T-helper 9 cell (primary cell): ENCODE data around the gene LAG3.

Experiments used
- DNase-seq: peaks from one replicate; pipeline ENCODE4 v3.0.0-alpha.2; 2020

The LAG3 gene

DNA sequence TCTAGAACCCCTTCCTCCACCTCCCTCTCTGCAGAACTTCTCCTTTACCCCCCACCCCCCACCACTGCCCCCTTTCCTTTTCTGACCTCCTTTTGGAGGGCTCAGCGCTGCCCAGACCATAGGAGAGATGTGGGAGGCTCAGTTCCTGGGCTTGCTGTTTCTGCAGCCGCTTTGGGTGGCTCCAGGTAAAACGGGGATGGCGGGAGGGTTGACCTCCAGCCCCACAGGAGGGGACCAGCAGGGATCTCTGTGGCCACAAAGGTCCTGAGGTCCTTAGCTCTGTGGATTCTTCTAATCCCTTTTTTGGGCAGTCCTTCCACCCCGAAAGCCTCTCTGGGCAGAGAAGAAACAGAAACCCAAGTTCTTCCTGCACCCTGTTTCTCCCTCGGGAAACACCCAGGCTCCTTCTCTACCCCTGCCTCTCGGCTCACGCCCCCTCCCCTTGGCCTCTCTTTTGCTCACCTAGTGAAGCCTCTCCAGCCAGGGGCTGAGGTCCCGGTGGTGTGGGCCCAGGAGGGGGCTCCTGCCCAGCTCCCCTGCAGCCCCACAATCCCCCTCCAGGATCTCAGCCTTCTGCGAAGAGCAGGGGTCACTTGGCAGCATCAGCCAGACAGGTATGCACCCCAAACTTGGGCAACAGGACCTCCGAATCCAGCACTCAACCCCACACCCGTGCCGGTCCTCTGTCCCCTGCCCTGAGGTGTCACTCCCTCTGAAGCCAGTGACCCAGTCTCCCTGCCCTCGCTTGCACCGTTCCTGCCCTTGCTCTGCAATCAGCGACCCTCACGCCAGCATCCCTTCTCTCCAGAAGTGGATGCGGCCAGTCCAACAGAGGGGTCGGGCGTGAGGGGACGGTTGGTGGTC is 638 bp downstream of the LAG3 start:
- no peak for DNase-seq

DNA sequence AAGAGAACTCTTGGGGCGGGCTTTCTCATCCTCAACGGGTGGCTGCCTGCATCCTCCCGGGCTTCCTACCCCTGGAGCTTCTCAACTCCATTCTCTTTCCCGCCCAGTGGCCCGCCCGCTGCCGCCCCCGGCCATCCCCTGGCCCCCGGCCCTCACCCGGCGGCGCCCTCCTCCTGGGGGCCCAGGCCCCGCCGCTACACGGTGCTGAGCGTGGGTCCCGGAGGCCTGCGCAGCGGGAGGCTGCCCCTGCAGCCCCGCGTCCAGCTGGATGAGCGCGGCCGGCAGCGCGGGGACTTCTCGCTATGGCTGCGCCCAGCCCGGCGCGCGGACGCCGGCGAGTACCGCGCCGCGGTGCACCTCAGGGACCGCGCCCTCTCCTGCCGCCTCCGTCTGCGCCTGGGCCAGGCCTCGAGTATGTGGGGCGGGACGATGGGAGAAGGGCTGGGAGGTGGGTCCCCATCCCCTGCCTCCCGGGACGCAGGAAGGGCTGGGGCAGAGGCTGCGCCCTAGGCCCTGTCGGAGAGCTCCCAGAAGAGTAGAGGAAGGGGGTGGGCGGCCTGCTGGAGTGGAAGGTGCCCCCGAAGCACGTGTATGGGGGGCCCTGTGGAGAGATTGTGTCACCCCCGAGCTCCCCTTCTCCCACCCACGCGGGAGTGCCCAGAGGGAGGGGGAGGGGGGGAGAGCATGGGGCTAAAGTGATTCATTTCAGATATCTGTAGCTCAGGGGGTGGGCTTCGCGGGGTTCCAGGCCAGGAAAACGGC is 1.5 kb downstream of the LAG3 start:
- no peak for DNase-seq

DNA sequence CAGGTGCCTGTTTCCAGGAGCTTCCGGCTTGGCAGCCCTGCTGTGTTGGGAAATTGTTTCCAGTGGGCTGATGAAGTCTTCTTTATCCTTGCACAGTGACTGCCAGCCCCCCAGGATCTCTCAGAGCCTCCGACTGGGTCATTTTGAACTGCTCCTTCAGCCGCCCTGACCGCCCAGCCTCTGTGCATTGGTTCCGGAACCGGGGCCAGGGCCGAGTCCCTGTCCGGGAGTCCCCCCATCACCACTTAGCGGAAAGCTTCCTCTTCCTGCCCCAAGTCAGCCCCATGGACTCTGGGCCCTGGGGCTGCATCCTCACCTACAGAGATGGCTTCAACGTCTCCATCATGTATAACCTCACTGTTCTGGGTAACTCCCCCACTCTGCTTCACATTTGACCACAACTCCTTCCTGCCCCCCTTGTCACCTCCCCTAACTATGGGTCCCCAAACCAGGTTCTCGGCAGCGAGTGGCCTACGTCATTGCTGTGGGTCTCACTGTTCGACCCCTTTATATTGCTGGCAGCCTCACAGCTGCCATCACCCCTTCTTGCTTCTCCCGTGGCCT is 2.3 kb downstream of the LAG3 start:
- DNase-seq = no peak

DNA sequence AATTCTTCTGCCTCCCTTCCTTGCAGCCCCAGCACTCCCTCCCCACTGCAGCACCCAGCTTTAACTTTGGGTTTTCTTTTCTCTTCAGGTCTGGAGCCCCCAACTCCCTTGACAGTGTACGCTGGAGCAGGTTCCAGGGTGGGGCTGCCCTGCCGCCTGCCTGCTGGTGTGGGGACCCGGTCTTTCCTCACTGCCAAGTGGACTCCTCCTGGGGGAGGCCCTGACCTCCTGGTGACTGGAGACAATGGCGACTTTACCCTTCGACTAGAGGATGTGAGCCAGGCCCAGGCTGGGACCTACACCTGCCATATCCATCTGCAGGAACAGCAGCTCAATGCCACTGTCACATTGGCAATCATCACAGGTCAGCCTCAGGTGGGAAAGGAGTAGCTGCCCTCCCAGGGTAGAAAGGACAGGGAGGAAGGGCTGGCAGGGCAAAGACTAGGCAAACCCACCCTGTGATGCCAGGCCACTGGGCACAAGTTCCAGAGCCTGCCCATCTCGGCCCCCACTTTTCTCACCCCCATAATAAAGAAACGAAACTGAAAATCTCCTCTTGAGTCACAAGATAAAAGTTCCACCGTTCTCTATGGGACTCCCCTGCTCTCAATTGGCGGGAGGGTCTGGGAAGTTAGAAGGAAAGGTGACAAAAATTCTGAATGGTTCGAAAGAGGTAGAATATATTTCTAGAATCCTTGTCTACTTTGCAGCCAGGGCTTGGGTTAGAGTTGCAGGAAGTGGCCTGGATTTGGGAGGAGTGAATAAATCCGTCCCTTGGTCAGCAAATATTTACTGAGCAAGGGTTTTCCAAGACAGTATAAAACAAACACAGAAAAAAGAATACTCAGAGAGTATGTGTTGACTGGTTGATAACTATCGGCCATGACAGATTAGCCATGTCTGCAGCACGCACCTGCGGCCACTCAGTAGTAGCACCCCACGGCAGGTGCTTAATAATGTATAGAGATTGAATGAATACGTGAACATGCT is 3.2 kb downstream of the LAG3 start:
- DNase-seq = no peak

DNA sequence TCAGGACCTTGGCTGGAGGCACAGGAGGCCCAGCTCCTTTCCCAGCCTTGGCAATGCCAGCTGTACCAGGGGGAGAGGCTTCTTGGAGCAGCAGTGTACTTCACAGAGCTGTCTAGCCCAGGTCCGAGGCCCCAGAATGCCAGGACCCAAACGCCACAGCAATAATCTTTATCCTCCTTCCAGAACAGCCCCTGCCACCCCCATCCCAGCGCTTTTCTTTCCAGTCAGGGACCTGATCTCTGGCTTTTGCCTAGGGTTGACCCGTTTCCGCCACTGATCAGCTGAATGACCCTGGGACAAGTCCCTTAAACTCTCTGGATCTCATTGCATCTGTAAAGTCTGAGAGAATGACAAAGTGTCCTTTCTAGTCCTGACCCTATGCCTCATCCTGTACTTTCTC is 5.1 kb downstream of the LAG3 start:
- no peak for DNase-seq

DNA sequence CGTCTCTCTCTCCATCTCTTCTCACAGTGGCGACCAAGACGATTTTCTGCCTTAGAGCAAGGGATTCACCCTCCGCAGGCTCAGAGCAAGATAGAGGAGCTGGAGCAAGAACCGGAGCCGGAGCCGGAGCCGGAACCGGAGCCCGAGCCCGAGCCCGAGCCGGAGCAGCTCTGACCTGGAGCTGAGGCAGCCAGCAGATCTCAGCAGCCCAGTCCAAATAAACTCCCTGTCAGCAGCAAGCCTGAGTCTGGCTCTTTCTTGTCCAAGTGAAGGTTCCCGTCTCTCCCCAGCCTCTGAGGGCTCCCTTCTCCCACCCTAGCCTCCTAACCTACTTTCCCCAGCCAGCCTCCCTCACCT is 5.9 kb downstream of the LAG3 start:
- no peak for DNase-seq

DNA sequence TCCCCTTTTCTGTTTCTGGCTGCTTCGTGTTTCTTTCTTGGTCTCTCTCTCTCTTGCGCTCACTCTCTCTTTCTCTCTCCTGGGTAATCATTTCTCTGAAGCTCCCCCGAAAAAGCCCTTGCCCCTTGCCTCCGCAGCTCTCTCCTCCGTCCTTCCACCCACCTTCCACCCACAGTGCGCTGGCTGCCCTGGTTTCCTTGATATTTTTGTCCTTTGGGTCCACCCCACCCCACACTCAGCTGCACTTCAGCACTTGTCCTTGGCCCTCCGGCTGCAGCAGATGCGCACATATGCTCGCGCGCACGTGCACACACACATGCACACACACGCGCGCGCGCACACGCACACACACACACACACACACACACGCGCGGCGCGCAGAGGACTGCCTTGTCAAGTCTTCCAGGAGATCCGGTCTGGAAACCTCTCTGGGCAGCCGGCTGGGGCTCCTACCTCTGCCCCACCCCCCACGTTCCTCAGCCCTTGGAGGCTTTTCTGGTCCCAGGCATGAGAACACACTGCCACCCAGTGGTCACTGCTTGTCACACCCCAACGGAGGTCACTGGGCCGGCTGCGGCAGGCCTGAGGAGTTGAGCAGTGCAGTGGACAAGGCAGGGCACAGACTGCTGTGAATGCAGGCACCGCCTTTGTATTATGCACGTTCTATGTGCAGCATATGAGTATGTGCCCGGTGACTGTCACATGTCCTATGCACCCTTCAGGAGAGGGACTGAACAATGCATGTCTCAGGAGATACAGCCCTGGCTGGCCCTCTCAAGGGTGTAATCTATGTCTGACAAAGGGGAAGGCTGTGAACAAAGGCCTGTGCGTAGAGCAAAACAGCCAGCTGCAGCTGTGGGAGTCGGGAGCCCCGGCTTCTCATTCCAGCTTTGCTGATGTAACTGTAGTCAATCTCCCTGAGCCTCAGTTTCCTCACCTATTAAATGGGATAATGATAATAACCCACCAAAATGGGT is 6.5 kb downstream of the LAG3 start:
- peak; percentile 88 for DNase-seq

DNA sequence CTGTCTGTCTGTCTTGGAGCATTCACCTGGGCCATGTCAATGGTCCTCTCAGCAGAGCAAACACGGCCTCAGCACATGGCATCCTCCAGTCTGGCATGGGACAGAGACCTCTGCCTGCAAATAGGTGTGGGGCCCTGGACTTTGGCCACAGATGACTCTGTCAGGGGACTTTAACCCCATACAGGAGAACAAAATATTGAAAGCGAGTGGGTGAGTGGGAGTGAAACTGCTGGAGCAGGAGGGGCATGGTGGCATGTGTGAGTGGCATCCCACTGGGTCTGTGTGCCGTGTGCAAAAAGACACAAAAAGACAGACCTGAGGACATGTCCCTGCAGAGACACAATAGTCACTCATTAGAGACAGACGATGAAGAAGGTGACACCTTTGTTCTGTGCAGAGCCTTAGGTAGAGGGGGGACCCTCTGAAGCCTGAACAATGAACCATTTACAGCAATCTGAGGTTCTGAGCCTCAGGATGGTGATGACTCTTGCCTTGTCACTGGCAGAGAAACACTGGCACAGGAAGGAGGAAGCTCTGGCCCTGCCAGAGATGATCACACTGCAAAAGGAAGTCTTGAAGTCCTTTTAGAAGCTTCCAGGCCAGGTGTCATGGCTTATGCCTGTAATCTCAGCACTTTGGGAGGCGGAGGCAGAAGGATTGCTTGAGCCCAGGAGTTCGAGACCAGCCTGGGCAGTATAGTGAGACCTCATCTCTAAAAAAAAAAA is 7.5 kb downstream of the LAG3 start:
- no peak for DNase-seq

DNA sequence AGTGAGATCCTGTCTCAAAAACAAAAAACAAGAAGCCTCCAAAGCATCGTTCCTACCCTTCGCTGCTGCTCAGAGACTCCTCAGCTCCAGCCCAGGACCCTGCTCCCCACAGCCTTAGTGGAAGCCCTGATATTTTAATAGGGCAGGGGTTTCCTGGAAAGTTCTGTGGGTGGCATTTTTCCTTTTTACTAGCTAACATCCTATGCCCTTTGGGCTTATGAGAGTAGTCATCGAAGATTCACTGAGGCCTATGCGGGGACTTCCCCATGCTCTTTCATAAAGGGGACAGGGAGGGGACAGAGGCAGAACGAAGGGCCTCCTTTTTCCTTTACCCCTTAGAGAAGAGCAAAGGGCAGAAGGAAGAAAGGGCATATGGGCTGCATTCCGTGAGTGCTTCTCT is 8.3 kb downstream of the LAG3 start:
- DNase-seq = no peak

DNA sequence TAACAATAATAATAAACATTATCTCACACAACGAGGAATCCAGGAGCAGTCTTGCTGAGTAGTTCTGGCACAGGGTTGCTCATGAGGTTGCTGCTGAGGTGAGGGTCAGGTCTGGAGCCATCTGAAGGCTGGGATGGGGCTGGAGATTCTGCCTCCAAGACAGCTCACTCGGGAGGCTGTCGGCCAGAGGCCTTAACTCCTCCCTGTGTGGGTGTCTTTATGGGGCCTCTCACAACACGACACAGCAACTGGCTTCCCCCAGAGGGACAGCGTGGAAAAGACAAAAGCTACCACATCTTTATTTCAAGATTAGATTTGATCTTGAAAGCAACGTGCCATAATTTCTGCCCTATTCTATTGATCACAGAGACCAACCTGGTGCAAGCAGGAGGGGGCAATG is 9.8 kb downstream of the LAG3 start:
- DNase-seq = no peak

DNA sequence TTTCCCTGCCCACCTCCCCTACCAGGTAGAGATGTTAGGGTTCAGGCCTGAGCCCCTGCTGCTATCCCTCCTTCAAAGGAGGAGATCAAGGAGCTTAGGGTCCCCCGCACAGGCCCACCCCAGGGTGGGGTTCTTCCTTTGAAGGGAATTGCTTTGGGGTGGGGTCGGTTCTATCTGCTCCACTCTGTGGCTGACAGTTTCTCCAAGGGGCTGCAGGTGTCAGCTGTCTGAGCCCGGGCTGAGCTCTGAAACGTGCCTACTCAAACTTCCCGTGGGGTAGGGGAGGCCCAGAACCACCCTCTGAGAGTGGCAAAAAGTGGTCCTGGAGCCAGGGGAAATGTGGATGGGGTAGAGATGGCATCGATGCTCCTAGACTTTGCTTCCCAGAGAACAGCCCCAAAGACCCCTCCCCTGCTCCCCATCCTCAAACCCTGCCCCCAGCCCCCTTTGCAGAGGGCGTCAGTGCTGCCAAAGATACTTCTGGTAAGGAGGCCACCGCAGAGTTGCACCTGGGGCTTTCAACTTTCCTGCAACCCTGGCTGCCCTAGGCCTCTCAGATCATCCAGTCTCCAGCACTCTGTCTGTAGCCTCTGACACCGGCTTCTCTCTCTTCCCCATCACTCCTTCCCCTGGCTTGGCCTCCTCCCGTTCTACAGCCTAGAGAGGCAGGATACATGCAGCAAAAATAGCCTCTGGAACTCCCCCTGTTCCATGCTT is 10.7 kb downstream of the LAG3 start:
- no peak for DNase-seq

DNA sequence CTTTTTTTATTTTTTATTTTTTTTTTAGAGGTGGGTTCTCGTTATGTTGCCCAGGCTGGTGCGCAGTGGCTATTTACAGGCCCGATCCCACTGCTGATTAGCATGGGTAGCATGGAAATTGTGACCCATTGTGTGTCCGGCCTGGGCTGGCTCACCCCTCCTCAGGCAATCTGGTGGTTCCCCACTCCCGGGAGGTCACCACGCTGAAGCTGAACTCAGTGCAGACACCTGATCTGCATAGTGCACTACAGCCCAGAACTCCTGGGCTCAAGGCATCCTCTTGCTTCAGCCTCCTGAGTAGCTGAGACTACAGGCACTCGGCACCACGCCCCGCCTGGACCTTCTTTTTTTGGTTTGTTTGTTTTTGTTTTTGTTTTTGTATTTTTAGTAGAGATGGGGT is 11.5 kb downstream of the LAG3 start:
- DNase-seq = no peak

DNA sequence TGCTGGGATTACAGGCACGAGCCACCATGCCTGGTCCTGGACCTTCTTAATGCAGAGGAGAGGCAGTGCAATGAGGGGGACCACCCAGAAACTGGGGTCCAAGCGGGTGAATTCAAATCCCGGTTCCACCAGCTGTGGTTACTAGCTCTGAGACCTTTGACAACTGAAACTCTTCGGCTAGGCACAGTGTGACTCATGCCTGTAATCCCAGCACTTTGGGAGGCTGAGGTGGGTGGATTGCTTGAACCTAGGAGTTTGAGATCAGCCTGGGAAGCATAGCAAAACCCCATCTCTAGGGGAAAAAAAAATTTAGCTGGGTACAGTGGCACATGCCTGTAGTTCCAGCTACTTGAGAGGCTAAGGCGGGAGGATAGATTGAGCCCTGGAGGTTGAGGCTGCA is 12.0 kb downstream of the LAG3 start:
- no peak for DNase-seq

DNA sequence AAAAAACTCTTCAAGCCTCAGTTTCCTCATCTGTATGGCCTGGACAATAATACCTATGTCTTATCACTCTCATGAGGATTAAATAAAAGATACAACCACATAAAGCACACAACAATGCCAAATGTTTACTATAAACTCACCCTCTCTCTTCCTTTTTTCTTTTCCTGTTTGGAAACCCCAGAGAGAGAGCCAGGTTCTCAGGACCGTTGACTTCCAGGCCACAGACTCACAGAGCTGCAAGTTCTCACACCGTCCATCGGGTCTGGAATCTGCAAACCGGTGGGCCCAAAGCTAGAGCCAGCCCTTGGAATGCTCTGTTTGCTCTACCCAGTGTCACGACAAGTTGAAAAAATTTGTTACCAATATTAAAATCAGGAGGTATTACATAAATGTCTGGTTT is 12.4 kb downstream of the LAG3 start:
- no peak for DNase-seq

DNA sequence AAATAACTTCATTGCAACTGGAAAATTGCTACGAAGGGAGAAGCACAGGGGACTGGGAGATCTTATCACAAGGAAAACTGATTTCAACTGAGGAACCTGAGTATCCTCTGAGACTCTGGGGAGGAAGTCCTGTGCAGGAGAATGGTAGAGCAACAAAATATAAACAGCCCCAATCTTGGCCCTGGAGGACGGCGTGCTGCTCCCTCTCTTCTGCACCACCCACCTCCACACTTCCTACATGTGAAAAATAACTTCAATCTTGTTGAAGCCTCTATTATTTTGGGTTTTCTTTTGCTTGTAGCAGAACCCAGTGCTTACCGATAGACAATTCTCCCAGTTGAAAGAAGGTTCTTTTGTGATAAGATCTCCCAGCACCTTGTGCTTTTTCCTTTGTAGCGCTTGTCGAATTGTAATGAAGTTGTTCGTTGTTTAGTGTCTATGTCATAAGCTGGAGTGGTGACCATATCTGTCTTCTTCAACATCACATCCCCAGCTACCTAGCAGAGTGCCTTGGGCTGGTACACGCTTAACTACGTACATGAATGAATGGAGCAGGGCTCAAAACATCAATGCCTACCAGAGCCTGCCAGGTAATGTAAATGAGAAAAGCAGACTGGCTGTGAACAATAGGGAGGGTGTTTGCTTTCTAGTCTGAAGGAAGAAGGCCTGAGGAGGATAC is 14.2 kb downstream of the LAG3 start:
- DNase-seq = no peak

DNA sequence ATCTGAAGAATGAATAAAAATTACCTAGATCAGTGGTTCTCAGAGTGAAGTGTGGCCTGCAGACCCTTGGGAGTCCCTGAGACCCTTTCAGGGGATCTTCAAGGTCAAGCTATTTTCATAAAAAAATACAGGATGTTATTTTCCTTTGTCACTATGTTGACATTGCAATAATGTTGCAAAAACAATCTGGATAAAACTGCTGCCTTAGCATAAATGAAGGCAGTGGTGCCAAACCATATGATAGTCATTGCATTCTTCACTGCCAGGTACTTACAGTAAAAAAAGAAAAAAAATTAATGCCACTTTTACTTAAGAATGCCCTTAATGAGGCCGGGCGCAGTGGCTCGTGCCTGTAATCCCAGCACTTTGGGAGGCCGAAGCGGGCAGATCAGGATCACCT is 15.0 kb downstream of the LAG3 start:
- no peak for DNase-seq

DNA sequence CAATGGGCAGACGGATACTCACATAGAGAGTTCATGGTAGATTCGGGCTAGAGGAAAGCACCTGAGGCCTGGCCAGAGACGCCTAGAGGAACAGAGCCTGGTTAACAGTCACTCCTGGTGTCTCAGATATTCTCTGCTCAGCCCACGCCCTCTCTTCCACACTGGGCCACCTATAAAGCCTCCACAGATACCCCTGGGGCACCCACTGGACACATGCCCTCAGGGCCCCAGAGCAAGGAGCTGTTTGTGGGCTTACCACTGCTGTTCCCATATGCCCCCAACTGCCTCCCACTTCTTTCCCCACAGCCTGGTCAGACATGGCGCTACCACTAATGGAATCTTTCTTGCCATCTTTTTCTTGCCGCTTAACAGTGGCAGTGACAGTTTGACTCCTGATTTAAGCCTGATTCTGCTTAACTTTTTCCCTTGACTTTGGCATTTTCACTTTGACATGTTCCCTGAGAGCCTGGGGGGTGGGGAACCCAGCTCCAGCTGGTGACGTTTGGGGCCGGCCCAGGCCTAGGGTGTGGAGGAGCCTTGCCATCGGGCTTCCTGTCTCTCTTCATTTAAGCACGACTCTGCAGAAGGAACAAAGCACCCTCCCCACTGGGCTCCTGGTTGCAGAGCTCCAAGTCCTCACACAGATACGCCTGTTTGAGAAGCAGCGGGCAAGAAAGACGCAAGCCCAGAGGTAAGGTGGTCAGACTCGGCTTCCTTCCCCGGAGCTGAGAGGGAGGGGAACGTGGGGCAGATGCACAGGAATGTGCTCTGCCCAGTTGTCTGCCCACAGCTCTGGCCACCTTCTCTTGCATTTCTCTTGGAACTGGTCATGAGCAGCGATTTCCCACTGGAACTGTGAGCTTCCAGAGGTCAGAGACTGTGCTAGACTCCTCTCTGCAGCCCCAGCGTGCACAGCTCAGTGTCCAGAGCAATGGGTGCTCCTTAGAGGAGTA is 16.9 kb downstream of the LAG3 start, which contains the start of gene CD4:
TSS of gene CD4 (plus strand) at position 557 of the 953 bp plus-strand sequence. CDS start 10,611 bp downstream, outside the sequence.
- DNase-seq = peak; percentile 53

DNA sequence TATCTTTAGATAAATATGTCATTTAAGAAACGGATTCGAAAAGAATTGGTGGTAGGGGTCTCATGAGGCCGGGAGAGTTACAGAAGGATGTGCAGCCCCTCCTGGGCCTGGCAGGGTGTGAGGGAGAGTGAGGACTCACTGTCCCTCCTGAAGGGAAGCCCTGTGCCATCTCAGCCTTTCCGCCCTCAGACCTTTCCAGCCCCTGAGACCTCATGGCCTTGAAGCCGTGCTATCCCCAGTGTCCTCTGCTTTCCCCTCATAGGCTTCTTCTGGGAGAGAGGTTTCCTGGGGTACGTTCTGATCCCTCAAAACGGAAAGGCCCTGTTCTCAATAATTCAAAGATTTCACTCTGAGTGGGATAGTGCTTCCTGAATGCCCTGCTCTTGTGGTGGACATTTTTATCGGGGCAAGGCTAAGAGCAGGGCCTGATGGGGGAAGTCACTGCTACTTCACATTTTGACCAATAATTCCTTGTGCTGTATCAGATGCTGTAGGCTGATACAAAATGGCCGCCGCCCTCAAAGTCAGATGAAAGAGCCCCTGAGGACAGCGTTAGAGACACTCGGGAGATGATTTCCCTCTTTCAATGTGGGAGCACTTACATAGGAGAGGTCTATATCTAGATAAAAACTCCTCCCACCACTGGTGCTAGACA is 18.3 kb downstream of the LAG3 start:
- DNase-seq = peak; percentile 38
